B cell (primary cell): ENCODE measurements around the gene PAPLN. TPM values are rescaled to one million over a fixed set of nuclear protein-coding genes. Genes with fewer than 3 reads are reported as not detected.

Experiments used
- ATAC-seq: fragments of 200-7000 bp; cut with Tn5 transposase; one replicate; pipeline ENCODE4 v1.10.0; 2021; ENCODE audit warnings: low read depth, mild to moderate bottlenecking, moderate number of reproducible peaks, moderate library complexity
- CTCF ChIA-PET: fragments of 350-600 bp; sonication (Branson Sonifier 250); formaldehyde crosslinking; loops from one replicate; lab custom pipeline; 2021; ENCODE audit warnings: antibody characterized with exemption, inconsistent platforms; lab: Charles Lee
- POLR2A ChIA-PET: fragments of 350-600 bp; sonication (Branson Sonifier 250); formaldehyde crosslinking; loops from one replicate; lab custom pipeline; 2021; ENCODE audit warnings: antibody characterized with exemption; lab: Charles Lee
- DNase-seq: peaks from one replicate; pipeline ENCODE4 v3.0.0; 2013
- H2AFZ ChIP-seq: 2 replicates; pipeline ENCODE4 v1.6.1; 2012; ENCODE audit warnings: mild to moderate bottlenecking, low read depth, low read length; ENCODE audit not compliant: insufficient read depth, poor library complexity, severe bottlenecking
- H3K27ac ChIP-seq, 2 donors: 1 replicate in 1 of 2; 2 replicates in 1 of 2; pipeline ENCODE4 v1.5.1; 2012 to 2013; ENCODE audit warnings: low read length in 2 of 2, mild to moderate bottlenecking in 2 of 2, moderate library complexity in 1 of 2
- H3K27me3 ChIP-seq, 4 experiments: fragments of 200-600 bp in 1 of 4; sonication (generic) in 1 of 4; replicated peaks in 1 of 4; 1 replicate in 2 of 4; 2 replicates in 2 of 4; pipeline versions ENCODE4 v1.6.1 to v1.7.0; 2013 to 2016; ENCODE audit warnings: low read length in 3 of 4, mild to moderate bottlenecking in 2 of 4, mixed read lengths in 1 of 4, moderate library complexity in 1 of 4; ENCODE audit not compliant: insufficient read depth in 4 of 4, control insufficient read depth in 3 of 4; ENCODE audit errors: control extremely low read depth in 1 of 4
- H3K36me3 ChIP-seq, 2 experiments: replicated peaks in 1 of 2; 1 replicate in 1 of 2; 2 replicates in 1 of 2; pipeline versions ENCODE4 v1.6.1 to v1.7.1; 2013; ENCODE audit warnings: low read length in 1 of 2; ENCODE audit not compliant: insufficient read depth in 2 of 2, control insufficient read depth in 1 of 2; ENCODE audit errors: control extremely low read depth in 1 of 2, extremely low read depth in 1 of 2
- H3K4me1 ChIP-seq, 2 donors: fragments of 200-600 bp in 1 of 2; sonication (generic) in 1 of 2; 1 replicate in 1 of 2; 2 replicates in 1 of 2; pipeline versions ENCODE4 v1.5.1 to v1.6.1; 2013 to 2017; ENCODE audit warnings: low read length in 2 of 2; ENCODE audit not compliant: control insufficient read depth in 2 of 2, insufficient read depth in 2 of 2
- H3K4me2 ChIP-seq: replicated peaks from 2 replicates; pipeline ENCODE3; 2012; ENCODE audit warnings: mild to moderate bottlenecking, low read depth, low read length; ENCODE audit not compliant: poor library complexity, severe bottlenecking
- H3K4me3 ChIP-seq, 5 experiments: fragments of 200-600 bp in 1 of 5; sonication (generic) in 1 of 5; 1 replicate in 3 of 5; 2 replicates in 2 of 5; pipeline versions ENCODE4 v1.5.1 to v1.7.0; 2011 to 2016; ENCODE audit warnings: low read length in 4 of 5, mild to moderate bottlenecking in 4 of 5, low read depth in 2 of 5, control low read depth in 1 of 5, moderate library complexity in 1 of 5; ENCODE audit not compliant: insufficient read depth in 1 of 5; ENCODE audit errors: control extremely low read depth in 1 of 5, extremely low read depth in 1 of 5
- H3K79me2 ChIP-seq: fragments of 200-600 bp; sonication (generic); one replicate; pipeline ENCODE4 v1.6.0; 2016; ENCODE audit warnings: low read length; ENCODE audit not compliant: control insufficient read depth, insufficient read depth
- H3K9ac ChIP-seq: fragments of 200-600 bp; sonication (generic); 2 replicates; pipeline ENCODE4 v1.6.1; 2017; ENCODE audit warnings: mild to moderate bottlenecking, low read length, moderate library complexity
- H3K9me3 ChIP-seq, 3 donors: one replicate each; pipeline versions ENCODE4 v1.6.1 to v1.7.1; 2013; ENCODE audit warnings: low read length in 2 of 3; ENCODE audit not compliant: control insufficient read depth in 2 of 3, insufficient read depth in 1 of 3; ENCODE audit errors: control extremely low read depth in 1 of 3
- H4K20me1 ChIP-seq: 2 replicates; pipeline ENCODE4 v1.6.0; 2012; ENCODE audit warnings: mild to moderate bottlenecking, low read length; ENCODE audit not compliant: insufficient read depth, control insufficient read depth, poor library complexity, severe bottlenecking
- H3K27ac Mint-ChIP-seq: one replicate; pipeline ENCODE4 v1.8.0; 2021; ENCODE audit warnings: mixed read lengths
- H3K27me3 Mint-ChIP-seq: one replicate; pipeline ENCODE4 v1.8.0; 2021; ENCODE audit warnings: mixed read lengths
- H3K4me1 Mint-ChIP-seq: one replicate; pipeline ENCODE4 v1.8.0; 2021; ENCODE audit warnings: mixed read lengths
- H3K4me3 Mint-ChIP-seq: one replicate; pipeline ENCODE4 v1.8.0; 2021; ENCODE audit warnings: mixed read lengths
- H3K9me3 Mint-ChIP-seq: one replicate; pipeline ENCODE4 v1.8.0; 2022; ENCODE audit warnings: mixed read lengths; ENCODE audit not compliant: insufficient read depth
- EZH2 ChIP-seq: IDR thresholded peaks from 2 replicates; pipeline ENCODE4 v1.6.1; 2012; ENCODE audit warnings: borderline replicate concordance, low read depth, mild to moderate bottlenecking, moderate library complexity, low read length; ENCODE audit not compliant: insufficient read depth, poor library complexity, severe bottlenecking
- WGBS: methylation state at CpG from one replicate; pipeline ENCODE4 v1.1.5; 2013; ENCODE audit warnings: missing lambda C conversion rate; ENCODE audit not compliant: insufficient coverage; 5-methylcytosine and 5-hydroxymethylcytosine counted together
- intact Hi-C: fragments of 100-400 bp; cut with micrococcal nuclease; formaldehyde crosslinking; loops from one replicate; pipeline ENCODE4 v1.10.0; 2022
- polyA plus RNA-seq: library from polyadenylated mRNA; depleted of rRNA; stranded (reverse); fragments of >200 nt; gene quantifications from 2 replicates; pipeline ENCODE4 v1.2.3, GENCODE V29; 2012
- total RNA-seq, 2 donors: library from RNA; stranded (reverse); fragments of 120-200 nt in 1 of 2; gene quantifications; 1 replicate in 1 of 2; 2 replicates in 1 of 2; pipeline versions ENCODE4 v1.2.3 to v1.2.4, GENCODE V29; 2013 to 2022
- TF ChIP-seq, protein P1 (sequence below): fragments of 200-600 bp; IDR thresholded peaks from one replicate; pipeline ENCODE4 v1.8.0; 2022; ENCODE audit warnings: antibody characterized with exemption, mild to moderate bottlenecking

PAPLN gene
- total and polyA plus RNA-seq, 2 donors (not counting 1 experiment from before 2014, with no cell fraction given) = 0.69 to 1.5 TPM

DNA sequence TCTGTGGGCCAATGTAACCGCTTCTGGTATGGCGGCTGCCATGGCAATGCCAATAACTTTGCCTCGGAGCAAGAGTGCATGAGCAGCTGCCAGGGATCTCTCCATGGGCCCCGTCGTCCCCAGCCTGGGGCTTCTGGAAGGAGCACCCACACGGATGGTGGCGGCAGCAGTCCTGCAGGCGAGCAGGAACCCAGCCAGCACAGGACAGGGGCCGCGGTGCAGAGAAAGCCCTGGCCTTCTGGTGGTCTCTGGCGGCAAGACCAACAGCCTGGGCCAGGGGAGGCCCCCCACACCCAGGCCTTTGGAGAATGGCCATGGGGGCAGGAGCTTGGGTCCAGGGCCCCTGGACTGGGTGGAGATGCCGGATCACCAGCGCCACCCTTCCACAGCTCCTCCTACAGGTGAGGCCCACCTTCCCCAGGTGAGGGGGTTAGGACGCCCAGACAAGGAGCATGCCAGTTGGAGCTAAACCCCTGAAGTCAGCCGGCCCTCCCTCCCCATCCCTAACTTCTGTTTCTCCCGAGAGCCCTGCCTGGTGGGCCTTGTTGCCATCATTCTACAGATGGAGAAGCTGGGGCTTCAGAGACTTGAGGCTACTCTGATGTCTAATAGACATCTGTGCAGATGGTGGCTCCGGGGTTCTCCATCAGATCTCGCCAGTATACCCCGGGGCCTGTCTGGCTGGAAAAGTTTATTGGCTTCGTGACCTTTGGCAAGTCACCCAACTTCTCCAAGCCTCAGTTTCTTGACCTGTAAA lies 25.3 kb downstream of the PAPLN start:
- ATAC-seq (no peak), DNase-seq (no peak)
- H3K4me3 Mint-ChIP-seq = no peak overlapping the region
- Histone ChIP-seq H3K27ac (no peak overlapping the region), H3K9me3 (no peaks in the 10 kb centered on the region), H3K4me1 (no peaks in the 10 kb centered on the region), H3K9ac (no peak overlapping the region), H3K4me3 (no peak overlapping the region), H4K20me1 (no peaks in the 10 kb centered on the region), H3K4me2 (no peak overlapping the region), H2AFZ (no peak overlapping the region), H3K36me3 (no peaks in the 10 kb centered on the region), H3K79me2 (no peaks in the 10 kb centered on the region), H3K27me3 (peaks cover 0 to 3% (median 0%) of the 10 kb centered on the region in 4 experiments)
- no peak for TF ChIP-seq EZH2
- TF ChIP-seq, protein P1, sequence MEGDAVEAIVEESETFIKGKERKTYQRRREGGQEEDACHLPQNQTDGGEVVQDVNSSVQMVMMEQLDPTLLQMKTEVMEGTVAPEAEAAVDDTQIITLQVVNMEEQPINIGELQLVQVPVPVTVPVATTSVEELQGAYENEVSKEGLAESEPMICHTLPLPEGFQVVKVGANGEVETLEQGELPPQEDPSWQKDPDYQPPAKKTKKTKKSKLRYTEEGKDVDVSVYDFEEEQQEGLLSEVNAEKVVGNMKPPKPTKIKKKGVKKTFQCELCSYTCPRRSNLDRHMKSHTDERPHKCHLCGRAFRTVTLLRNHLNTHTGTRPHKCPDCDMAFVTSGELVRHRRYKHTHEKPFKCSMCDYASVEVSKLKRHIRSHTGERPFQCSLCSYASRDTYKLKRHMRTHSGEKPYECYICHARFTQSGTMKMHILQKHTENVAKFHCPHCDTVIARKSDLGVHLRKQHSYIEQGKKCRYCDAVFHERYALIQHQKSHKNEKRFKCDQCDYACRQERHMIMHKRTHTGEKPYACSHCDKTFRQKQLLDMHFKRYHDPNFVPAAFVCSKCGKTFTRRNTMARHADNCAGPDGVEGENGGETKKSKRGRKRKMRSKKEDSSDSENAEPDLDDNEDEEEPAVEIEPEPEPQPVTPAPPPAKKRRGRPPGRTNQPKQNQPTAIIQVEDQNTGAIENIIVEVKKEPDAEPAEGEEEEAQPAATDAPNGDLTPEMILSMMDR = no peak
- H3K27me3 Mint-ChIP-seq = peaks cover 4% of the 10 kb centered on the region
- peaks cover 6% of the 10 kb centered on the region for H3K4me1 Mint-ChIP-seq
- H3K9me3 Mint-ChIP-seq = no peaks in the 10 kb centered on the region
- ChIA-PET CTCF (interaction anchor here (0.6 kb wide), 1 partner anchor 773 kb away, joined by 3 read pairs; no protein-coding TSS in a partner anchor), POLR2A (no interaction called here)
- WGBS = 98% methylated on average over 16 of the region's 20 CpGs
- H3K27ac Mint-ChIP-seq = no peak overlapping the region
- intact Hi-C loops = no loop called here

DNA sequence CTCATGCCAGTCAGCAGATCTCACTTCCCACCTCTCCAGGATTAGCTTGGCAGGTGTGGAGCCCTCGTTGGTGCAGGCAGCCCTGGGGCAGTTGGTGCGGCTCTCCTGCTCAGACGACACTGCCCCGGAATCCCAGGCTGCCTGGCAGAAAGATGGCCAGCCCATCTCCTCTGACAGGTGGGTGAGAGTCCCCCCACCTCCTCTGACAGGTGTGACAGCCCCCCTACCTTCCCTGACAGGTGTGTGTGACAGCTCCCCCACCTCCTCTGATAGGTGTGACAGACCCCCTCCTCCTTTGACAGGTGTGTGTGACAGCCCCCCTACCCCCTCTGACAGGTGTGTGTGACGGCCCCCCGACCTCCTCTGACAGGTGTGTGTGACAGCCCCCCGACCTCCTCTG lies 26.3 kb downstream of the PAPLN start:
- H3K36me3 ChIP-seq = no peaks in the 10 kb centered on the region
- WGBS = 70% methylated on average over 2 of the region's 7 CpGs
- no peaks in the 10 kb centered on the region for H4K20me1 ChIP-seq
- no peaks in the 10 kb centered on the region for H3K4me1 ChIP-seq
- ChIA-PET CTCF (interaction anchor here (1.1 kb wide), 1 partner anchor 209 kb away, joined by 3 read pairs; no protein-coding TSS in a partner anchor), POLR2A (no interaction called here)
- no peak overlapping the region for H3K27ac Mint-ChIP-seq
- ATAC-seq (no peak), DNase-seq (no peak)
- no peak overlapping the region for H2AFZ ChIP-seq
- TF ChIP-seq, protein P1 = no peak
- TF ChIP-seq EZH2 = no peak
- H3K4me1 Mint-ChIP-seq = peaks cover 1% of the 10 kb centered on the region
- no peaks in the 10 kb centered on the region for H3K9me3 Mint-ChIP-seq
- no peak overlapping the region for H3K4me2 ChIP-seq
- H3K27me3 ChIP-seq = peaks cover 0 to 3% (median 0%) of the 10 kb centered on the region in 4 experiments
- no peaks in the 10 kb centered on the region for H3K9me3 ChIP-seq
- H3K4me3 ChIP-seq = no peak overlapping the region
- peaks cover 4% of the 10 kb centered on the region for H3K27me3 Mint-ChIP-seq
- no peak overlapping the region for H3K27ac ChIP-seq
- H3K79me2 ChIP-seq = no peaks in the 10 kb centered on the region
- H3K9ac ChIP-seq = no peak overlapping the region
- no peak overlapping the region for H3K4me3 Mint-ChIP-seq
- intact Hi-C loops = no loop called here
